IMR-90 (cell line): ENCODE measurements around the gene PSMD6. TPM values are rescaled to one million over a fixed set of nuclear protein-coding genes. Genes with fewer than 3 reads are reported as not detected.
A peak's percentile ranks its signal among the peaks of the same experiment; 100 is the strongest.

Experiments
- ATAC-seq: fragments of 200-7000 bp; cut with Tn5 transposase; 2 replicates; pipeline ENCODE4 v1.9.1; 2020; ENCODE audit warnings: low read depth, mild to moderate bottlenecking, moderate library complexity
- BruUV-seq: library from RNA; stranded (reverse); fragments of 400-500 nt; replicated peaks from 2 replicates; lab custom pipeline; 2021; lab: Mats Ljungman, UMichigan
- CTCF ChIA-PET: fragments of 300-600 bp; formaldehyde crosslinking; extraction: SDS; loops from one replicate; lab custom pipeline; 2021; ENCODE audit warnings: antibody characterized with exemption; lab: Yijun Ruan, JAX
- POLR2A ChIA-PET: fragments of 300-600 bp; sonication (Branson Sonifier 250); formaldehyde crosslinking; loops from one replicate; lab custom pipeline; 2022; ENCODE audit warnings: antibody characterized with exemption; ENCODE audit not compliant: unreplicated experiment; lab: Charles Lee
- DNase-seq: peaks from one replicate; pipeline ENCODE4 v3.0.0; 2013
- H2AFZ ChIP-seq: replicated peaks from 2 replicates; pipeline ENCODE3; 2013; ENCODE audit warnings: low read length, mild to moderate bottlenecking; ENCODE audit not compliant: poor library complexity
- H2AK5ac ChIP-seq: 2 replicates; pipeline ENCODE4 v1.6.1; 2013; ENCODE audit warnings: low read depth, low read length, inconsistent platforms
- H2AK9ac ChIP-seq: replicated peaks from 2 replicates; pipeline ENCODE3; 2013; ENCODE audit warnings: mild to moderate bottlenecking, low read depth, low read length, moderate library complexity; ENCODE audit not compliant: poor library complexity
- H2BK120ac ChIP-seq: 2 replicates; pipeline ENCODE4 v1.6.1; 2013; ENCODE audit warnings: low read depth, low read length, inconsistent platforms
- H2BK15ac ChIP-seq: 3 replicates; pipeline ENCODE4 v1.6.1; 2013; ENCODE audit warnings: low read depth, low read length, inconsistent platforms
- H2BK20ac ChIP-seq: 2 replicates; pipeline ENCODE4 v1.6.1; 2013; ENCODE audit warnings: low read depth, mild to moderate bottlenecking, inconsistent platforms, low read length, moderate library complexity
- H2BK5ac ChIP-seq: 2 replicates; pipeline ENCODE4 v1.6.1; 2013; ENCODE audit warnings: mild to moderate bottlenecking, low read depth, low read length, inconsistent platforms; ENCODE audit not compliant: poor library complexity, severe bottlenecking
- H3K14ac ChIP-seq: replicated peaks from 2 replicates; pipeline ENCODE4 v1.6.1; 2013; ENCODE audit warnings: low read depth, low read length, inconsistent platforms
- H3K18ac ChIP-seq: 2 replicates; pipeline ENCODE4 v1.6.1; 2013; ENCODE audit warnings: low read depth, low read length, control low read depth
- H3K23ac ChIP-seq: 2 replicates; pipeline ENCODE4 v1.6.1; 2013; ENCODE audit warnings: low read depth, low read length, inconsistent platforms
- H3K27ac ChIP-seq: 2 replicates; pipeline ENCODE4 v1.5.1; 2013; ENCODE audit warnings: mild to moderate bottlenecking, control low read depth, low read length; ENCODE audit not compliant: insufficient read depth
- H3K27me3 ChIP-seq: 2 replicates; pipeline ENCODE4 v1.6.1; 2013; ENCODE audit warnings: low read length; ENCODE audit not compliant: control insufficient read depth, insufficient read depth
- H3K36me3 ChIP-seq: 2 replicates; pipeline ENCODE4 v1.6.1; 2013; ENCODE audit warnings: low read length, mixed read lengths; ENCODE audit not compliant: control insufficient read depth, insufficient read depth
- H3K4ac ChIP-seq: 2 replicates; pipeline ENCODE4 v1.6.1; 2013; ENCODE audit warnings: low read depth, low read length, inconsistent platforms
- H3K4me1 ChIP-seq: 2 replicates; pipeline ENCODE4 v1.6.1; 2013; ENCODE audit warnings: low read length, mixed read lengths; ENCODE audit not compliant: control insufficient read depth, insufficient read depth
- H3K4me2 ChIP-seq: 2 replicates; pipeline ENCODE4 v1.6.1; 2013; ENCODE audit warnings: low read depth, mild to moderate bottlenecking, control low read depth, low read length, moderate library complexity
- H3K4me3 ChIP-seq: 2 replicates; pipeline ENCODE4 v1.5.1; 2013; ENCODE audit warnings: low read depth, mild to moderate bottlenecking, control low read depth, low read length, moderate library complexity; ENCODE audit not compliant: insufficient read depth
- H3K56ac ChIP-seq: 2 replicates; pipeline ENCODE4 v1.6.1; 2013; ENCODE audit warnings: low read length, inconsistent platforms; ENCODE audit not compliant: insufficient read depth; ENCODE audit errors: extremely low read depth
- H3K79me1 ChIP-seq, 2 experiments: 2 replicates each; pipeline ENCODE4 v1.6.1; 2013; ENCODE audit warnings: low read length in 2 of 2, inconsistent platforms in 1 of 2, low read depth in 1 of 2
- H3K9ac ChIP-seq: 2 replicates; pipeline ENCODE4 v1.6.1; 2013; ENCODE audit warnings: low read depth, low read length, control low read depth
- H3K9me1 ChIP-seq: 2 replicates; pipeline ENCODE4 v1.6.1; 2013; ENCODE audit warnings: low read length, inconsistent platforms; ENCODE audit not compliant: insufficient read depth
- H3K9me3 ChIP-seq: 2 replicates; pipeline ENCODE4 v1.6.1; 2013; ENCODE audit warnings: low read length; ENCODE audit not compliant: control insufficient read depth, insufficient read depth
- H4K20me1 ChIP-seq: 2 replicates; pipeline ENCODE4 v1.6.1; 2013; ENCODE audit warnings: low read length, inconsistent platforms; ENCODE audit not compliant: insufficient read depth
- H4K5ac ChIP-seq: 2 replicates; pipeline ENCODE4 v1.6.1; 2013; ENCODE audit warnings: mild to moderate bottlenecking, low read depth, low read length, control low read depth
- H4K8ac ChIP-seq, 2 experiments: 2 replicates each; pipeline ENCODE4 v1.6.1; 2013; ENCODE audit warnings: low read depth in 2 of 2, low read length in 2 of 2, control low read depth in 1 of 2, inconsistent platforms in 1 of 2
- H4K91ac ChIP-seq: 2 replicates; pipeline ENCODE4 v1.6.1; 2013; ENCODE audit warnings: low read depth, low read length, inconsistent platforms; ENCODE audit not compliant: insufficient read depth
- BHLHE40 ChIP-seq: fragments of 150-350 bp; IDR thresholded peaks from 2 replicates; pipeline ENCODE4 v1.6.1; 2016; ENCODE audit warnings: mild to moderate bottlenecking, low read depth, low read length
- CEBPB ChIP-seq: IDR thresholded peaks from 2 replicates; pipeline ENCODE4 v1.6.1; 2012; ENCODE audit warnings: low read depth, low read length, improper control_type of control experiment
- CTCF ChIP-seq: conservative IDR thresholded peaks from 2 replicates; pipeline ENCODE4 v1.5.1; 2012; ENCODE audit warnings: mild to moderate bottlenecking, low read depth, low read length, improper control_type of control experiment
- FOS ChIP-seq: fragments of 150-350 bp; IDR thresholded peaks from 2 replicates; pipeline ENCODE4 v1.6.1; 2016; ENCODE audit warnings: low read depth, low read length
- MXI1 ChIP-seq: IDR thresholded peaks from 2 replicates; pipeline ENCODE4 v1.6.1; 2012; ENCODE audit warnings: low read depth, mild to moderate bottlenecking, low read length, moderate library complexity, borderline replicate concordance
- POLR2A ChIP-seq: IDR thresholded peaks from 2 replicates; pipeline ENCODE4 v1.6.1; 2012; ENCODE audit warnings: mild to moderate bottlenecking, low read depth, low read length
- RAD21 ChIP-seq: IDR thresholded peaks from 2 replicates; pipeline ENCODE4 v1.6.1; 2012; ENCODE audit warnings: low read length, improper control_type of control experiment
- RCOR1 ChIP-seq: IDR thresholded peaks from 2 replicates; pipeline ENCODE4 v1.6.1; 2012; ENCODE audit warnings: mild to moderate bottlenecking, low read length, improper control_type of control experiment; ENCODE audit not compliant: insufficient replicate concordance
- RFX5 ChIP-seq: IDR thresholded peaks from 2 replicates; pipeline ENCODE4 v1.8.0; 2012; ENCODE audit warnings: low read depth, mild to moderate bottlenecking, low read length, moderate library complexity
- SMC3 ChIP-seq: fragments of 150-350 bp; IDR thresholded peaks from 2 replicates; pipeline ENCODE4 v1.6.1; 2016; ENCODE audit warnings: low read depth, mild to moderate bottlenecking, antibody characterized with exemption, low read length, moderate library complexity
- WGBS, 2 experiments: methylation state at CpG; one replicate each; pipeline versions ENCODE4 v1.1.5 to v1.1.7; 2013; ENCODE audit warnings: missing lambda C conversion rate in 2 of 2; ENCODE audit not compliant: insufficient read length in 1 of 2; ENCODE audit errors: extremely low coverage in 2 of 2; 5-methylcytosine and 5-hydroxymethylcytosine counted together
- dilution Hi-C: fragments of 300-500 bp; cut with HindIII; formaldehyde crosslinking; loops from one replicate; pipeline ENCODE4 v1.14.3; 2018; ENCODE audit warnings: low sequenced_read_pairs; ENCODE audit not compliant: unreplicated experiment
- in situ Hi-C: fragments of 300-500 bp; cut with MboI; formaldehyde crosslinking; loops from 3 replicates; pipeline ENCODE4 v1.14.3; 2019; ENCODE audit warnings: low sequenced_read_pairs, inconsistent platforms, mixed read lengths
- intact Hi-C: fragments of 100-400 bp; cut with micrococcal nuclease; formaldehyde crosslinking; loops from 2 replicates; pipeline ENCODE4 v1.10.0; 2022
- polyA plus RNA-seq, 3 experiments: library from polyadenylated mRNA; depleted of rRNA; stranded (reverse); fragments of >200 nt; gene quantifications; 2 replicates each; pipeline ENCODE4 v1.2.3, GENCODE V29; 2012; ENCODE audit warnings: low replicate concordance in 1 of 3
- total RNA-seq: library from RNA; depleted of rRNA; stranded (reverse); fragments of >200 nt; gene quantifications from 2 replicates; pipeline ENCODE4 v1.2.3, GENCODE V29; 2012
- TF ChIP-seq, protein P1 (sequence below): fragments of 150-350 bp; IDR thresholded peaks from 2 replicates; pipeline ENCODE4 v1.6.1; 2017; ENCODE audit warnings: mild to moderate bottlenecking, antibody characterized with exemption, low read length, low read depth

Gene PSMD6
- total and polyA plus RNA-seq, 2 of the 4 experiments (the other 2 are of a cell fraction), result 86.6 to 91.8 TPM

DNA sequence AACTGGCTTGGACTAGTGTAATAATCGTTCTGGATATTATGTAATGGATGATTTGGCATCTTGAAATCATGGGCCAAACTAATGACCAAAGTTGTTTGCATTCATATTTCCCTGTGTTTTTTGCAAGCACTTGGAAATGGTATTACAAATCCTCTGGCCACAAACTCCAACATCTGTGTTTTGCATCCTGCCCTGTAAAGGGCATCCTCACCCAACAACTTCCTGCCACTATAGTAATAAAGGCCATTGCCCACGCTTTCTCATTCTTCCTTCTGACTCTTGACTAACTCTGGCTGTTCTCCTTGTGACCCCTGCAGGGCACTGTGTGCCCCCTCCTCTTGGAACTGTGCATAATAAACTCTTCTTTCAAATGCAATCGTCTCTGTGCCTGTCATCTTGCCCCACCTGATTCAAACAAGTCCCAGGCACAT, 25.4 kb upstream of the PSMD6 start:
- no peak overlapping the region for H3K27ac ChIP-seq
- intact Hi-C loops, result no loop called here
- TF ChIP-seq CTCF, result no peak
- no peak for TF ChIP-seq FOS
- no peak for TF ChIP-seq MXI1
- TF ChIP-seq RAD21, result no peak
- TF ChIP-seq SMC3, result no peak
- TF ChIP-seq RCOR1, result no peak
- no peak for TF ChIP-seq BHLHE40
- TF ChIP-seq RFX5, result no peak
- TF ChIP-seq, protein P1, sequence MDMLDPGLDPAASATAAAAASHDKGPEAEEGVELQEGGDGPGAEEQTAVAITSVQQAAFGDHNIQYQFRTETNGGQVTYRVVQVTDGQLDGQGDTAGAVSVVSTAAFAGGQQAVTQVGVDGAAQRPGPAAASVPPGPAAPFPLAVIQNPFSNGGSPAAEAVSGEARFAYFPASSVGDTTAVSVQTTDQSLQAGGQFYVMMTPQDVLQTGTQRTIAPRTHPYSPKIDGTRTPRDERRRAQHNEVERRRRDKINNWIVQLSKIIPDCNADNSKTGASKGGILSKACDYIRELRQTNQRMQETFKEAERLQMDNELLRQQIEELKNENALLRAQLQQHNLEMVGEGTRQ, result no peak
- no peak for TF ChIP-seq CEBPB
- TF ChIP-seq POLR2A, result no peak

More for the DNA sequence above, 25.4 kb upstream of the PSMD6 start:
- Histone ChIP-seq H3K14ac (0 out of 2 replicates have a peak overlapping the region, but pooled peaks have one; percentile 2), H2BK15ac (no peak overlapping the region), H3K18ac (no peak overlapping the region), H4K91ac (no peak overlapping the region), H3K9ac (no peak overlapping the region), H4K5ac (no peak overlapping the region), H2BK120ac (no peak overlapping the region), H3K9me1 (peaks cover 16% of the 10 kb centered on the region), H2BK5ac (no peak overlapping the region), H3K4ac (no peak overlapping the region), H3K4me1 (no peaks in the 10 kb centered on the region; the same call in 1 of the 2 replicates), H2AFZ (no peak overlapping the region), H4K20me1 (no peaks in the 10 kb centered on the region), H4K8ac (no peak overlapping the region), H3K56ac (no peak overlapping the region), H3K9me3 (no peaks in the 10 kb centered on the region), H3K36me3 (no peaks in the 10 kb centered on the region), H3K79me1 (no peaks in the 10 kb centered on the region), H3K27me3 (no peaks in the 10 kb centered on the region), H3K4me2 (no peak overlapping the region), H2AK5ac (no peak overlapping the region), H2BK20ac (no peak overlapping the region), H2AK9ac (no peak overlapping the region), H3K4me3 (no peak overlapping the region), H3K23ac (no peak overlapping the region)
- no TSS peak for BruUV-seq
- DNase-seq (peak; percentile 16), ATAC-seq (peak; percentile 29; the same call in 1 of the 2 replicates)
- ChIA-PET CTCF (no interaction called here), POLR2A (no interaction called here)
- in situ Hi-C loops, result loop anchor here (25.0 kb wide), 1 partner anchor 164 kb away; no protein-coding TSS in a partner anchor
- dilution Hi-C loops, result loop anchor here (25.0 kb wide), 1 partner anchor 414 kb away; no protein-coding TSS in a partner anchor
- 67% methylated on average over 1 of the region's 3 CpGs; no CpG with 5 or more reads in 1 of the 2 experiments for WGBS, 2 experiments
